ENCODE results near the gene PEX11G.
A peak's percentile ranks its signal among the peaks of the same experiment; 100 is the strongest.
"Not testable (repeated sequence)": the region's sequence is repeated elsewhere in the genome, so short reads cannot be mapped to it uniquely, and the experiment has no call there.

The PEX11G gene

DNA sequence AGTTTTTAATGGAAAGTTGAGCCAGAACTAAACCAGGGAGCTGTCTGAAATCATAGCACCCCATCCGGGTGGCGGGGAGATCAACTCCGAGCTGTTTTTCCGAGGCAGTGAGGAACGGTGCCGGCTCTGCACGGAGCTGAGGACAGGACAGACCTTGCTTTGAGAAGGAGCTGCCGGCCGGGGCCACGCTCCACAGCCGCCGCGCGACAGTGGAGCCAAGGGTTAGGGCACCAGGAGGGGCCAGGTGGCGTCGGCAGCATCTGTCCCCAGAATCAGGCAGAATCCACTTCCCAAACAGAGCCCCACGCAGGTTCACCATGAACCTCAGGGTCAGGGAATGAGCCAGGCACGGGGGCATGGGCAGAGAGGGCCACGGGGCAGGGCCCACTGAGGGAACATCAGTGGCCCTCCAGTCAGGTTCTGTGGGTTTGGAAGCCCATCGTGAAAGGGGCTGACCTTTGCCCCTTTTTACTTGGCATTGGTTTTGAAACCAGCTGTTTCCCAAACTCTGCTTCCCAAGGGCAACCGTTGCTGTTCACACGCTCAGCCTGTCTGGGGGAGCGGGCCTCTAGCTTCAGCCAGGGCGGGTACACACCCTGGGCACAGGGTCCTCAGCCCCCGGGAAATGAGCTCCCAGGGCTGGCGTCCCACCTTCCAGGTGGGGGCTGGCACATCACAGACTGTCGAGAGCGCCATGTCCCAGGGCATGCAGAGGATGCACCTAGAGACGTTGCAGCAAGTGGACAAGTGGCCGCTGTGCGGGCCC is 18.1 kb downstream of the PEX11G start:
- no peak for DNase-seq (ENCODE audit: extremely low read depth in 1 of 2, low read depth in 1 of 2)

DNA sequence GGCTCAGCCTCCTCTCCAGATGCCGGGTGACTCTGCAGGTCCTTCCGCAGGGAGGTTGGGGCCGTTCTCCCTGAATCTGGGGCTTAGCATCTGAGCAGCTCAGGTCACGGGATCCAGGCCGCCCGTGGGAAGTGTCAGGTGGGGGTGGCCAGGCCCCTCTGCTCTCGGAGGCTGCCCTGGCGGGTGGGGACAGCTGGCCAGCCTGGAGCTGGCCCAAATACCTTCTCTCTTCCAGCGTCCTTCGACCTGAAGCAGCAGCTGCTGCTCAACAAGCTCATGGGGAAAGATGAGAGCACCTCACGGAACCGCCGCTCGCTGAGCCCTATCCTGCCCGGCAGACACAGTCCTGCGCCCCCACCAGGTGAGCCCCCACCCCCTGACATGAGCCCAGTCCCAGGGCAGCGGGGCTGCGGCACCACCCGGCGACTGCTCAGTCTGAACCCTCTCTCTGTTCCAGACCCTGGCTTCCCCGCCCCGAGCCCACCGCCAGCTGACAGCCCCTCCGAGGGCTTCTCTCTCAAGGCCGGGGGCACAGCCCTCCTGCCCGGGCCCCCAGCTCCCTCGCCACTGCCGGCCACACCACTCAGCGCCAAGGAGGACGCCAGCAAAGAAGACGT is 19.1 kb downstream of the PEX11G start:
- DNase-seq (ENCODE audit: extremely low read depth in 1 of 2, low read depth in 1 of 2): no peak

- DNase-seq (ENCODE audit: extremely low read depth in 1 of 2, low read depth in 1 of 2): no peak
Observed at GRCh38 chr19:7468840-7469239, 20.0 kb downstream of the PEX11G start.

DNA sequence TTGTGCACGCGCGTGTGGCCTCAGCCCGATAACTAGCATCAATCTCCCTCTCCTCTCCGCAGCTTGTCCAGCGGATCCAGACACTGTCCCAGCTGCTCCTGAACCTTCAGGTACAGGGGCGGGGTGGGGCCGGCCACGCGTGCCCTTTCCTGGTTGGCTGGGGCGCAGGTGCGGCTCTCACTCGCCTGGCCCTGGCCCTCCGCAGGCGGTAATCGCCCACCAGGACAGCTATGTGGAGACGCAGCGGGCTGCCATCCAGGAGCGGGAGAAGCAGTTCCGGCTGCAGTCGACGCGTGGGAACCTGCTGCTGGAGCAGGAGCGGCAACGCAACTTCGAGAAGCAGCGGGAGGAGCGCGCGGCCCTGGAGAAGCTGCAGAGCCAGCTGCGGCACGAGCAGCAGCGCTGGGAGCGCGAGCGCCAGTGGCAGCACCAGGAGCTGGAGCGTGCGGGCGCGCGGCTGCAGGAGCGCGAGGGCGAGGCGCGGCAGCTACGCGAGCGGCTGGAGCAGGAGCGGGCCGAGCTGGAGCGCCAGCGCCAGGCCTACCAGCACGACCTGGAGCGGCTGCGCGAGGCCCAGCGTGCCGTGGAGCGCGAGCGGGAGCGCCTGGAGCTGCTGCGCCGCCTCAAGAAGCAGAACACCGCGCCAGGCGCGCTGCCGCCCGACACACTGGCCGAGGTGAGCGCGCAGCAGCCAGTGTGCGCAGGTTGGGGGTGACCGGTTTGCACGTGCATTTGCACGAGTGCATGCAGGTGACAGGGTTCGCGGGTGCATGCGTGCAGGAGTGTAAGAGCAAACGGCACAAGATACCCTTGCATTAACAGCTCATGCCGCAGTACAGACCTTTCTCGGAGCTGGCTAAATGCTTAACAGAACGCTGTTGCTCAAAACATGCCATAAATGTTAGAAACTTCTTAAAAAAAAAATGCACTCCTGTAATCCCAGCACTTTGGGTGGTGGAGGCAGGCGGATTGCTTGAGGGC is 21.5 kb downstream of the PEX11G start:
- DNase-seq (ENCODE audit: extremely low read depth in 1 of 2, low read depth in 1 of 2): no peak

DNA sequence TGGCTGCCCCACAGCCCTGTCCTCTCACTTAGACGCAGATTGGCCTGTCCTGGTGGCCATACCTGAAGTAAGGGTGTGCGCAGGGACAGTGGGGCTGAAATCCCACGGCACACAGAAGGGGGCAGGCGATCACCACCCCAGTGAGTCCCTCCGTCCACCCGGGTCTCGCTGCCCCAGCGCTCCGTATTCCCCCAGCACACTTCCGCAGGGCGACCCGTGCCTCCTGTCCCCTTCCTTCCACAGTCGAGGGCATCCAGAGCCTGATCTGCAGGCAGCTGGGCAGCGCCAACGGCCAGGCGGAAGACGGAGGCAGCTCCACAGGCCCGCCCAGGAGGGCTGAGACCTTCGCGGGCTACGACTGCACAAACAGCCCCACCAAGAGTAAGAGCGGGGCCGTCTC is 25.3 kb downstream of the PEX11G start:
- DNase-seq (ENCODE audit: extremely low read depth in 1 of 2, low read depth in 1 of 2): no peak

DNA sequence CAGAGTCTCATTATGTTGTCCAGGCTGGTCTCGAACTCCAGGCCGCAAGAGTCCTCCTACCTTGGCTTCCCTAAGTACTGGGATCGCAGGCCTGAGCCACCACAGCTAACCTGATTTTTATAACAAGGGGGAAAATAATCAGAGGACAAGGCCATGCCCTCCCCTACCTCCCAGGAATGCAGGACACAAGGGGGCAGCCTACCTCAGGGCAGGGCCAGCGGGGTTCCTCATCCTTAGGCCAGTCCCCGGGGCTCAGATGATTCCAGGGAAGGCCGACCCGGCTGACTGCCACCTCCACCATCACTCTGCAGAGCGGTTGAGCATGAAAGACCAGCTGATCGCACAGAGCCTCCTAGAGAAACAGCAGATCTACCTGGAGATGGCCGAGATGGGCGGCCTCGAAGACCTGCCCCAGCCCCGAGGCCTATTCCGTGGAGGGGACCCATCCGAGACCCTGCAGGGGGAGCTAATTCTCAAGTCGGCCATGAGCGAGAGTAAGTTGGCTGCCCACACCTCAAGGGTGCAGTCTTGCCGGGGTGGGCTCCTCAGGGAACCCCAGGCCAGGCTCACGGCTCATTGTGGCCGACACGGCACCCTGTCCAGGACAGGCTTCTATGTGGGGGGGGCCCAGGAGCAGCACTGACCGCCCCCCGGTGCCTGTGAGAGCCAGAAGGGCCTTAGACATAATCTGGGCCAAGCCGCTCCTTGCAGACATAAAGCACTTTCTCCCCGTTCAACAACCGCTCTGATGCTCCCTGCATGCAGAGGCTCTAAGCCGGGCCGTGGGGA is 26.8 kb downstream of the PEX11G start:
- no peak for DNase-seq (ENCODE audit: extremely low read depth in 1 of 2, low read depth in 1 of 2)

DNA sequence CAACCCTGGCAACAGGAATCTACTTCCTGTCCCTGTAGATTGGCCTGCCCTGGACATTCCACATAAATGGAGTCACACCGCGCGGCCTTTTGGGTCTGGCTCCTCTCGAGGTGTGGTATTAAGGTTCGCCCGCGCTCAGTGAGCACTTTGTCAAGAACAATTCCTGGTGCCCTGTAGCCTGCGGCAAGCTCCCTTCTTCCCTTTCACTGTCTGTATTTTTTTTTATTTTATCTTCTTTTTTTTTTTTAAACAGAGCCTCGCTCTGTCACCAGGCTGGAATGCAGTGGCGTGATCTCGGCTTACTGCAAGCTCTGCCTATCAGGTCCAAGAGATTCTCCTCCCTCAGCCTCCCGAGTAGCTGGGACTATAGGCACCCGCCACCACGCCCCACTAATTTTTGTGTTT is 28.3 kb downstream of the PEX11G start:
- no peak for DNase-seq (ENCODE audit: extremely low read depth in 1 of 2, low read depth in 1 of 2)

DNA sequence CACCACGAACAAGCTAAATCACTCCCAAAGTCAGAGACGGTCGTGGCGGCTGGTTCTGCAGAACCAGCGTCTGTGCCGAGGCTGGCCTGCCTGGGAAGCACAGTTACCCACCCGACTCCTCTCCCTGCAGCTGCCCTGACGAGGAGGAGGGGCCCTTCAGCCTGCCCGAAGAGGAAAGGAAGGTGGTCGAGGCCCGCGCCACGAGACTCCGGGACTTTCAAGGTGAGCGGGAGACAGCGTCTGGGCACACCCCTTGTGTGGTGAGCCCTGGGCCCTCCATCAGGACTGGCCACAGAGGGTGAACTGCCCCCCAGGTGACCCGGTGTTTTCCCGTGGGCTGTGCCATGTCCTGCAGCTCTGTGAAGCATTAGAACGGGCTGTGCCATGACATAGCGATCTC is 29.1 kb downstream of the PEX11G start:
- DNase-seq (ENCODE audit: extremely low read depth in 1 of 2, low read depth in 1 of 2): no peak

DNA sequence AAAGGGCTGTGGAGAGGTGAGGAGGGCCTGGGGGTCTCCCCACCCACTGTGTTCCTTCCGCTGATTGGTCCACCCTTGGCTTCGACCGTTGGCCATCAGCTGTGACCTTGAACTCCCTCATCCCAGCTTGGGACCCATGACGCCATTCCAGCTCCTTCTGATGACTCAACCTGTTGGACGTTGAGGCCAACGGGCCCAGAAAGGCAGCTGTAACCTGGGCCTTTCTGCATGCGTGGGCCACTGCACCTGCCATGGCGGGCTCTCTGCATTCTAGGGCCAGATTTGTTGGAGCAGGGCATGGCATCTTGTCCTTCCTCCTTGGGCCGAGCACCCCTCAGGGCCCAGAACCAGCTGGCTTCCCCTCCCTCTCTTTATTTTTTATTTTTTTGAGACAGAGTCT is 30.2 kb downstream of the PEX11G start:
- DNase-seq (ENCODE audit: extremely low read depth in 1 of 2, low read depth in 1 of 2): no peak

DNA sequence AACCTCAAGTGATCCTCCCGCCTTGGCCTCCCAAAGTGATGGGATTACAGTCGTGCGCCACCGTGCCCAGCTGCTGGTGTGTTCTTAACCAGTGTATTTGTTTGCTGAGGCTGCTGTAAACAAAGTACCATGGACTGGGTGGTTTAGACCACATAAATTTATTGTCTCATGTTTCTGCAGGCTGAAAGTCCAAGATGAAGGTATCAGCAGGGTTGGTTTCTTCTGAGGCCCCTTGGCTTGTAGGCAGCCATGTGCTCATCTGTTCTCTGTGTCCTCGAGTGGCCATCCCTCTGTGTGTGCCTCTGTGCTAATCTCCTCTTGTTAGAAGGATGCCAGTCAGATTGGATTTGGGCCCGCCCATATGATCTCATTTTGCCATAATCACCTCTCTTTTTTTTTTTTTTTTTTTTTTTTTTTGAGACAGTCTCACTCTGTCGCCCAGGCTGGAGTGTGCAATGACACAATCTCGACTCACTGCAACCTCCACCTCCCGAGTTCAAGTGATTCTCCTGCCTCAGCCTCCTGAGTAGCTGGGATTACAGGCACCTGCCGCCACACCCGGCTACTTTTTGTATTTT is 31.8 kb downstream of the PEX11G start:
- DNase-seq (ENCODE audit: extremely low read depth in 1 of 2, low read depth in 1 of 2): peak in 1 of 2 donors; percentile 14

GRCh38 chr19:7455600-7456296 is 33.1 kb downstream of the PEX11G start:
- DNase-seq (ENCODE audit: extremely low read depth in 1 of 2, low read depth in 1 of 2): no peak

- no peak for DNase-seq (ENCODE audit: extremely low read depth in 1 of 2, low read depth in 1 of 2)
Observed at GRCh38 chr19:7454998-7455397, 33.8 kb downstream of the PEX11G start.

GRCh38 chr19:7450243-7451223 is 38.3 kb downstream of the PEX11G start:
- no peak for DNase-seq (ENCODE audit: extremely low read depth in 1 of 2, low read depth in 1 of 2)

DNA sequence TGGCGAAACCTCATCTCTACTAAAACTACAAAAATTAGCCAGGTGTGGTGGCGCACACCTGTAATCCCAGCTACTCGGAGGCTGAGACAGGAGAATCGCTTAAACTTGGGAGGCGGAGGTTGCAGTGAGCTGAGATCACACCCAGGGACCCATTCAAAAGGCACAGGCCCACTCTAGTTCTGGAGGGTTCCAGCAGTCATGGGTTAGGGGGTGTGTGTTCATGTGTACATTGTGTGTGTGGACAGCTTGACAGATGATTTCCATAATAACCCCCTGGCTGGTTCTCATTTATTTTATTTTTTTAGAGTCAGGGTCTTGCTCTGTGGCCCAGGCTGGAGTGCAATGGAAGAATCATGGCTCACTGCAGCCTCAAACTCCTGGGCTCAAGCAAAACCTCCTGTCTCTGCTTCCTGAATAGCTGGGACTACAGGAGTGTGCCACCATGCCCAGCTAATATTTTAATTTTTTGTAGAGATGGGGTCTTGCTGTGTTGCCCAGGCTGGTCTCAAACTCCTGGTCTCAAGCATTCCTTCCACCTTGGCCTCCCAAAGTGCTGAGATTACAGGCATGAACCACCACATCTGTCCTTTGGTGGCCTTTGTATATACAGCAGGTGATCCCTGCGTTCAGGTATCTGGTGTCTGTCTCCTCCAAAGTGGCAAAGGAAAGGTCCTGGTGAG is 39.3 kb downstream of the PEX11G start:
- not testable (repeated sequence) for DNase-seq (ENCODE audit: extremely low read depth in 1 of 2, low read depth in 1 of 2)

GRCh38 chr19:7447648-7448047 is 41.2 kb downstream of the PEX11G start:
- DNase-seq (ENCODE audit: extremely low read depth in 1 of 2, low read depth in 1 of 2): no peak

DNA sequence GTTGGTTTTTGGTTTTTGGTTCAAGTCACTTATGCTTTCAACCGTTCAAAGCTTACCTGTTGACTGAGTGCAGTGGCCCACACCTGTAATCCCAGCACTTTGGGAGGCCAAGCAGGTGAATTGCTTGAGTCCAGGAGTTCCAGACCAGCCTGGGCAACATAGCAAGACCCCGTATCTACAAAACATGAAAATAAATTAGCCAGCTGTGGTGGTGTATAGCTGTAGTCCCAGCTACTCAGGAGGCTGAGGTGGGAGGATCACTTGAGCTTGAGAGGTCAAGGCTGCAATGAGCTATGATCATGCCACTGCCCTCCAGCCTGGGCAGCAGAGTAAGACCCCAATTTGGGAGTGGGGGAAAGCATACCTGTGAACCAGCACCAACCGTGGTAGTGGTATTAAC is 43.7 kb downstream of the PEX11G start:
- DNase-seq (ENCODE audit: extremely low read depth in 1 of 2, low read depth in 1 of 2): no peak

- no peak for DNase-seq (ENCODE audit: extremely low read depth in 1 of 2, low read depth in 1 of 2)
Observed at GRCh38 chr19:7444042-7444441, 44.8 kb downstream of the PEX11G start.

DNA sequence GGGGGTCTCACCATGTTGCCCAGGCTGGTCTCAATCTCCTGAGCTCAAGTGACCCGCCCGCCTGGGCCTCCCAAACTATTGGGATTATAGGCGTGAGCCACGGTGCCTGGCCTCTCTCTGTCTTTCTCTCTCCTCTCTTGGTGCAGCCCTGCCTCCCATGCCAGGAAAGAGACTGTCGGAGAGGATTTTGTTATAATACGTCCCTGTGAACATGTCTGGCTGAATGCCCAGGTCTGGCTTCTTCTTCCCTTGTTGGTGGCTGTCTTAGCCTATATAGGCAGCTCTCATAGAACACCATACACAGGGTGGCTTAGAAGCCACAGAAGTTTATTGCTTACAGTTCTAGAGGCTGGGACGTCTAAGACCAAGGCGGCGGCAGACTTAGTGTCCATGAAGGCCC is 46.4 kb downstream of the PEX11G start:
- DNase-seq (ENCODE audit: extremely low read depth in 1 of 2, low read depth in 1 of 2): no peak
